K562 (cell line): ENCODE measurements around the gene OPA3. TPM values are rescaled to one million over a fixed set of nuclear protein-coding genes. Genes with fewer than 3 reads are reported as not detected.

Source experiments
- BRCA1 ChIP-seq, 2 experiments: fragments of 450-650 bp in 1 of 2; sonication (generic) in 1 of 2; formaldehyde crosslinking in 1 of 2; IDR thresholded peaks; 2 replicates each; pipeline versions ENCODE4 v1.5.0 to v1.6.1; 2017 to 2020; ENCODE audit warnings: mild to moderate bottlenecking in 1 of 2, missing genetic modification reagents in 1 of 2
- FOXK1 ChIP-seq: sonication (generic); formaldehyde crosslinking; IDR thresholded peaks from 2 replicates; pipeline ENCODE4 v1.8.0; 2022; ENCODE audit warnings: missing genetic modification reagents, mild to moderate bottlenecking, borderline replicate concordance
- JUNB ChIP-seq: fragments of 450-650 bp; formaldehyde crosslinking; conservative IDR thresholded peaks from 2 replicates; pipeline ENCODE4 v1.4.0; 2020; ENCODE audit warnings: mild to moderate bottlenecking
- KDM2B ChIP-seq: fragments of 250-450 bp; sonication (Bioruptor Pico); IDR thresholded peaks from 2 replicates; pipeline ENCODE4 v1.8.0; 2021; ENCODE audit warnings: mild to moderate bottlenecking, moderate library complexity
- MTA3 ChIP-seq: fragments of 450-650 bp; formaldehyde crosslinking; IDR thresholded peaks from 2 replicates; pipeline ENCODE4 v1.6.1; 2017; ENCODE audit warnings: mild to moderate bottlenecking, borderline replicate concordance
- MYNN ChIP-seq, 2 experiments: sonication (generic); formaldehyde crosslinking in 1 of 2; IDR thresholded peaks; 2 replicates each; pipeline versions ENCODE4 v1.5.0 to v1.6.1; 2016 to 2020; ENCODE audit warnings: antibody characterized with exemption in 1 of 2, missing genetic modification reagents in 1 of 2
- NELFE ChIP-seq: IDR thresholded peaks from 2 replicates; pipeline ENCODE4 v1.6.1; 2011; ENCODE audit warnings: mild to moderate bottlenecking; ENCODE audit not compliant: insufficient read depth, insufficient read length
- POLR2G ChIP-seq: fragments of 200-400 bp; formaldehyde crosslinking; IDR thresholded peaks from 2 replicates; pipeline ENCODE4 v1.6.1; 2017; ENCODE audit warnings: low read depth, mild to moderate bottlenecking, antibody characterized with exemption, low read length, moderate library complexity
- RBM34 ChIP-seq: fragments of 200-400 bp; formaldehyde crosslinking; IDR thresholded peaks from 2 replicates; pipeline ENCODE4 v1.6.1; 2018; ENCODE audit warnings: low read length, borderline replicate concordance; ENCODE audit not compliant: insufficient read depth
- SIX5 ChIP-seq, 2 experiments: IDR thresholded peaks; 2 replicates each; pipeline ENCODE4 v1.6.1; 2011; ENCODE audit warnings: low read length in 2 of 2, borderline replicate concordance in 1 of 2, low read depth in 1 of 2, mild to moderate bottlenecking in 1 of 2, moderate library complexity in 1 of 2; ENCODE audit not compliant: insufficient read depth in 1 of 2
- ZBTB11 ChIP-seq, 3 experiments: fragments of 200-800 bp in 1 of 3; fragments of 250-450 bp in 1 of 3; fragments of 450-650 bp in 1 of 3; sonication (Bioruptor Pico) in 1 of 3; sonication (Bioruptor generic) in 1 of 3; formaldehyde crosslinking in 1 of 3; IDR thresholded peaks; 2 replicates each; pipeline versions ENCODE4 v1.6.1 to v1.8.0; 2016 to 2022; ENCODE audit warnings: mild to moderate bottlenecking in 2 of 3, missing genetic modification characterization in 2 of 3, missing compliant biosample characterization in 1 of 3, moderate library complexity in 1 of 3
- ZBTB7A ChIP-seq: IDR thresholded peaks from 2 replicates; pipeline ENCODE4 v1.6.1; 2011; ENCODE audit warnings: low read depth, mild to moderate bottlenecking, low read length, moderate library complexity, borderline replicate concordance; ENCODE audit not compliant: control insufficient read depth
- ZFX ChIP-seq: sonication (generic); formaldehyde crosslinking; IDR thresholded peaks from 2 replicates; pipeline ENCODE4 v1.8.0; 2022; ENCODE audit warnings: mild to moderate bottlenecking, missing genetic modification reagents, moderate library complexity
- polyA plus RNA-seq, 8 experiments: library from polyadenylated mRNA; depleted of rRNA in 4 of 8; stranded (reverse) in 5 of 8; unstranded in 3 of 8; fragments of >200 nt; fragmentation: Nextera tagmentation in 2 of 8; fragmentation: Illumina TruSeq in 1 of 8; extraction: Ambion mirVana in 2 of 8; extraction: Trizol in 1 of 8; gene quantifications; 2 replicates each; pipeline versions ENCODE4 v1.2.1 to v1.2.3, GENCODE V29; 2011 to 2014; ENCODE audit warnings: inconsistent platforms in 1 of 8, missing spikeins in 1 of 8
- total RNA-seq, 7 experiments: library from RNA; depleted of rRNA in 6 of 7; stranded (reverse); fragments of >200 nt in 6 of 7; fragmentation: Illumina TruSeq in 2 of 7; extraction: Trizol in 2 of 7; gene quantifications; 2 replicates each; pipeline versions ENCODE4 v1.2.1 to v1.2.3, GENCODE V29; 2011 to 2021; ENCODE audit warnings: low replicate concordance in 1 of 7
- TF ChIP-seq, protein P1 (sequence below): fragments of 450-650 bp; IDR thresholded peaks from 2 replicates; pipeline ENCODE4 v1.6.1; 2018; ENCODE audit not compliant: partially characterized antibody
- TF ChIP-seq, protein P2 (sequence below): fragments of 450-650 bp; IDR thresholded peaks from 2 replicates; pipeline ENCODE4 v1.6.1; 2016
- TF ChIP-seq, protein P3 (sequence below): fragments of 450-650 bp; formaldehyde crosslinking; IDR thresholded peaks from 2 replicates; pipeline ENCODE4 v1.4.0; 2020; ENCODE audit warnings: mild to moderate bottlenecking, moderate library complexity

The OPA3 gene
- total and polyA plus RNA-seq, 9 of the 15 experiments (the other 6 are each of a cell fraction or from before 2014, with no cell fraction given), result 1.4 to 18.8 (median 9.0) TPM

- TF ChIP-seq ZBTB11 (CRISPR knock-in tag; IDR thresholded peaks at IDR 0.05) (no peak), NELFE (no peak), ZBTB7A (no peak), RBM34 (no peak), MYNN (IDR thresholded peaks at IDR 0.05) (no peak), MYNN (CRISPR knock-in tag; IDR thresholded peaks at IDR 0.05) (no peak), SIX5 (IDR thresholded peaks at IDR 0.05; ENCODE audit: borderline replicate concordance in 1 of 2, insufficient read depth in 1 of 2, low read depth in 1 of 2, low read length in 2 of 2) (no peak), BRCA1 (IDR thresholded peaks at IDR 0.05) (no peak), BRCA1 (CRISPR knock-in tag; IDR thresholded peaks at IDR 0.05) (no peak), JUNB (CRISPR knock-in tag) (no peak), KDM2B (CRISPR knock-in tag) (no peak), POLR2G (no peak), ZFX (0 out of 2 replicates have a peak, but pooled peaks have one; percentile 9), FOXK1 (CRISPR knock-in tag) (no peak), MTA3 (no peak)
- TF ChIP-seq, protein P1, sequence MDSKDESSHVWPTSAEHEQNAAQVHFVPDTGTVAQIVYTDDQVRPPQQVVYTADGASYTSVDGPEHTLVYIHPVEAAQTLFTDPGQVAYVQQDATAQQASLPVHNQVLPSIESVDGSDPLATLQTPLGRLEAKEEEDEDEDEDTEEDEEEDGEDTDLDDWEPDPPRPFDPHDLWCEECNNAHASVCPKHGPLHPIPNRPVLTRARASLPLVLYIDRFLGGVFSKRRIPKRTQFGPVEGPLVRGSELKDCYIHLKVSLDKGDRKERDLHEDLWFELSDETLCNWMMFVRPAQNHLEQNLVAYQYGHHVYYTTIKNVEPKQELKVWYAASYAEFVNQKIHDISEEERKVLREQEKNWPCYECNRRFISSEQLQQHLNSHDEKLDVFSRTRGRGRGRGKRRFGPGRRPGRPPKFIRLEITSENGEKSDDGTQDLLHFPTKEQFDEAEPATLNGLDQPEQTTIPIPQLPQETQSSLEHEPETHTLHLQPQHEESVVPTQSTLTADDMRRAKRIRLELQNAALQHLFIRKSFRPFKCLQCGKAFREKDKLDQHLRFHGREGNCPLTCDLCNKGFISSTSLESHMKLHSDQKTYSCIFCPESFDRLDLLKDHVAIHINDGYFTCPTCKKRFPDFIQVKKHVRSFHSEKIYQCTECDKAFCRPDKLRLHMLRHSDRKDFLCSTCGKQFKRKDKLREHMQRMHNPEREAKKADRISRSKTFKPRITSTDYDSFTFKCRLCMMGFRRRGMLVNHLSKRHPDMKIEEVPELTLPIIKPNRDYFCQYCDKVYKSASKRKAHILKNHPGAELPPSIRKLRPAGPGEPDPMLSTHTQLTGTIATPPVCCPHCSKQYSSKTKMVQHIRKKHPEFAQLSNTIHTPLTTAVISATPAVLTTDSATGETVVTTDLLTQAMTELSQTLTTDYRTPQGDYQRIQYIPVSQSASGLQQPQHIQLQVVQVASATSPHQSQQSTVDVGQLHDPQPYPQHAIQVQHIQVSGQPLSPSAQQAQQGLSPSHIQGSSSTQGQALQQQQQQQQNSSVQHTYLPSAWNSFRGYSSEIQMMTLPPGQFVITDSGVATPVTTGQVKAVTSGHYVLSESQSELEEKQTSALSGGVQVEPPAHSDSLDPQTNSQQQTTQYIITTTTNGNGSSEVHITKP, result no peak
- TF ChIP-seq, protein P2, sequence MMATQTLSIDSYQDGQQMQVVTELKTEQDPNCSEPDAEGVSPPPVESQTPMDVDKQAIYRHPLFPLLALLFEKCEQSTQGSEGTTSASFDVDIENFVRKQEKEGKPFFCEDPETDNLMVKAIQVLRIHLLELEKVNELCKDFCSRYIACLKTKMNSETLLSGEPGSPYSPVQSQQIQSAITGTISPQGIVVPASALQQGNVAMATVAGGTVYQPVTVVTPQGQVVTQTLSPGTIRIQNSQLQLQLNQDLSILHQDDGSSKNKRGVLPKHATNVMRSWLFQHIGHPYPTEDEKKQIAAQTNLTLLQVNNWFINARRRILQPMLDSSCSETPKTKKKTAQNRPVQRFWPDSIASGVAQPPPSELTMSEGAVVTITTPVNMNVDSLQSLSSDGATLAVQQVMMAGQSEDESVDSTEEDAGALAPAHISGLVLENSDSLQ, result peak; percentile 74
- TF ChIP-seq, protein P3, sequence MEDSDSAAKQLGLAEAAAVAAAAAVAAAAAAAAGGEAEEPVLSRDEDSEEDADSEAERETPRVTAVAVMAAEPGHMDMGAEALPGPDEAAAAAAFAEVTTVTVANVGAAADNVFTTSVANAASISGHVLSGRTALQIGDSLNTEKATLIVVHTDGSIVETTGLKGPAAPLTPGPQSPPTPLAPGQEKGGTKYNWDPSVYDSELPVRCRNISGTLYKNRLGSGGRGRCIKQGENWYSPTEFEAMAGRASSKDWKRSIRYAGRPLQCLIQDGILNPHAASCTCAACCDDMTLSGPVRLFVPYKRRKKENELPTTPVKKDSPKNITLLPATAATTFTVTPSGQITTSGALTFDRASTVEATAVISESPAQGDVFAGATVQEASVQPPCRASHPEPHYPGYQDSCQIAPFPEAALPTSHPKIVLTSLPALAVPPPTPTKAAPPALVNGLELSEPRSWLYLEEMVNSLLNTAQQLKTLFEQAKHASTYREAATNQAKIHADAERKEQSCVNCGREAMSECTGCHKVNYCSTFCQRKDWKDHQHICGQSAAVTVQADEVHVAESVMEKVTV (CRISPR knock-in tag), result no peak
Measured at GRCh38 chr19:45477713-45478453, 106.7 kb downstream of the OPA3 start (continued).
